WTC11 (cell line): Measurements from ENCODE around the gene BAIAP3. TPM values are rescaled to one million over a fixed set of nuclear protein-coding genes. Genes with fewer than 3 reads are reported as not detected.
A peak's percentile ranks its signal among the peaks of the same experiment; 100 is the strongest.

ENCODE experiments used
- ATAC-seq: fragments of 200-7000 bp; cut with Tn5 transposase; 2 replicates; pipeline ENCODE4 v1.10.0; 2021; ENCODE audit warnings: mild to moderate bottlenecking, moderate library complexity
- CTCF ChIA-PET: fragments of 300-600 bp; sonication (Branson Sonifier 250); formaldehyde crosslinking; loops from one replicate; lab custom pipeline; 2021; ENCODE audit warnings: antibody characterized with exemption; lab: Charles Lee
- POLR2A ChIA-PET: fragments of 350-600 bp; sonication (Branson Sonifier 250); formaldehyde crosslinking; loops from one replicate; lab custom pipeline; 2021; ENCODE audit warnings: antibody characterized with exemption; lab: Charles Lee
- DNase-seq: peaks from one replicate; pipeline ENCODE4 v3.0.0; 2021; ENCODE audit warnings: low spot score
- H3K27ac Mint-ChIP-seq: 2 replicates; pipeline ENCODE4 v1.8.0; 2021; ENCODE audit warnings: mixed read lengths
- H3K27me3 Mint-ChIP-seq: 2 replicates; pipeline ENCODE4 v1.8.0; 2021; ENCODE audit warnings: low read depth, mild to moderate bottlenecking, moderate library complexity, mixed read lengths
- H3K36me3 Mint-ChIP-seq: 2 replicates; pipeline ENCODE4 v1.8.0; 2021; ENCODE audit warnings: mixed read lengths
- H3K4me1 Mint-ChIP-seq: 2 replicates; pipeline ENCODE4 v1.8.0; 2022; ENCODE audit warnings: mixed read lengths
- H3K4me3 Mint-ChIP-seq: 2 replicates; pipeline ENCODE4 v1.8.0; 2021; ENCODE audit warnings: mild to moderate bottlenecking, moderate library complexity, mixed read lengths
- H3K9me3 Mint-ChIP-seq: 2 replicates; pipeline ENCODE4 v1.8.0; 2021; ENCODE audit warnings: mixed read lengths
- ARID4B ChIP-seq: sonication (generic); formaldehyde crosslinking; IDR thresholded peaks from 2 replicates; pipeline ENCODE4 v1.8.0; 2023; ENCODE audit warnings: missing genetic modification reagents, mild to moderate bottlenecking, borderline replicate concordance
- ATF2 ChIP-seq: sonication (generic); formaldehyde crosslinking; IDR thresholded peaks from 2 replicates; pipeline ENCODE4 v1.8.1; 2022; ENCODE audit warnings: low read depth, missing genetic modification reagents, borderline replicate concordance
- ATF3 ChIP-seq: sonication (generic); formaldehyde crosslinking; conservative IDR thresholded peaks from 2 replicates; pipeline ENCODE4 v1.8.1; 2022; ENCODE audit warnings: mild to moderate bottlenecking, missing genetic modification reagents
- CDX4 ChIP-seq: fragments of 250-450 bp; sonication (Bioruptor Pico); IDR thresholded peaks from 2 replicates; pipeline ENCODE4 v1.9.0; 2021; ENCODE audit warnings: moderate library complexity, mild to moderate bottlenecking, inconsistent platforms, borderline replicate concordance
- CREM ChIP-seq: sonication (generic); formaldehyde crosslinking; IDR thresholded peaks from 2 replicates; pipeline ENCODE4 v1.8.1; 2022; ENCODE audit warnings: mild to moderate bottlenecking, missing genetic modification reagents, moderate library complexity
- ETV6 ChIP-seq: sonication (generic); formaldehyde crosslinking; IDR thresholded peaks from 2 replicates; pipeline ENCODE4 v1.8.1; 2022; ENCODE audit warnings: mild to moderate bottlenecking, missing genetic modification reagents
- FOXJ3 ChIP-seq: sonication (generic); formaldehyde crosslinking; IDR thresholded peaks from 2 replicates; pipeline ENCODE4 v1.9.0; 2021; ENCODE audit warnings: missing genetic modification reagents, mild to moderate bottlenecking, borderline replicate concordance
- FOXK1 ChIP-seq: sonication (generic); formaldehyde crosslinking; IDR thresholded peaks from 2 replicates; pipeline ENCODE4 v1.8.0; 2022; ENCODE audit warnings: mild to moderate bottlenecking, moderate library complexity, missing genetic modification reagents
- GRHL2 ChIP-seq: fragments of 250-450 bp; sonication (Bioruptor Pico); IDR thresholded peaks from 2 replicates; pipeline ENCODE4 v1.8.0; 2022; ENCODE audit warnings: mild to moderate bottlenecking, moderate library complexity; ENCODE audit not compliant: insufficient replicate concordance, severe bottlenecking
- HMGA2 ChIP-seq: fragments of 250-450 bp; sonication (Bioruptor Pico); IDR thresholded peaks from 2 replicates; pipeline ENCODE4 v1.4.0; 2021; ENCODE audit warnings: mild to moderate bottlenecking, moderate library complexity
- JUN ChIP-seq: sonication (generic); formaldehyde crosslinking; IDR thresholded peaks from 2 replicates; pipeline ENCODE4 v1.8.0; 2023; ENCODE audit warnings: mild to moderate bottlenecking, missing genetic modification reagents
- MYBL2 ChIP-seq: sonication (generic); formaldehyde crosslinking; IDR thresholded peaks from 2 replicates; pipeline ENCODE4 v1.8.1; 2023; ENCODE audit warnings: mild to moderate bottlenecking, moderate library complexity, missing genetic modification reagents
- NR1H2 ChIP-seq: sonication (generic); formaldehyde crosslinking; IDR thresholded peaks from 2 replicates; pipeline ENCODE4 v1.9.0; 2021; ENCODE audit warnings: mild to moderate bottlenecking, moderate library complexity, missing genetic modification reagents
- NR2C2 ChIP-seq: sonication (generic); formaldehyde crosslinking; IDR thresholded peaks from 2 replicates; pipeline ENCODE4 v1.8.0; 2022; ENCODE audit warnings: mild to moderate bottlenecking, missing genetic modification reagents
- PRRX2 ChIP-seq: fragments of 250-450 bp; sonication (Bioruptor Pico); IDR thresholded peaks from 2 replicates; pipeline ENCODE4 v1.8.0; 2021; ENCODE audit warnings: mild to moderate bottlenecking
- RELA ChIP-seq: sonication (generic); formaldehyde crosslinking; IDR thresholded peaks from 2 replicates; pipeline ENCODE4 v1.8.1; 2022; ENCODE audit warnings: missing genetic modification reagents, mild to moderate bottlenecking, borderline replicate concordance
- STAT6 ChIP-seq: sonication (generic); formaldehyde crosslinking; conservative IDR thresholded peaks from 2 replicates; pipeline ENCODE4 v1.8.1; 2023; ENCODE audit warnings: mild to moderate bottlenecking, low read depth, missing genetic modification reagents, moderate library complexity
- TEAD4 ChIP-seq: sonication (generic); formaldehyde crosslinking; IDR thresholded peaks from 2 replicates; pipeline ENCODE4 v1.8.0; 2022; ENCODE audit warnings: mild to moderate bottlenecking, missing genetic modification reagents
- ZBTB43 ChIP-seq: sonication (generic); formaldehyde crosslinking; IDR thresholded peaks from 2 replicates; pipeline ENCODE4 v1.8.1; 2023; ENCODE audit warnings: mild to moderate bottlenecking, missing genetic modification reagents
- ZNF121 ChIP-seq: sonication (generic); formaldehyde crosslinking; IDR thresholded peaks from 2 replicates; pipeline ENCODE4 v1.8.0; 2023; ENCODE audit warnings: missing genetic modification reagents
- ZNF138 ChIP-seq: sonication (generic); formaldehyde crosslinking; conservative IDR thresholded peaks from 2 replicates; pipeline ENCODE4 v1.8.1; 2022; ENCODE audit warnings: mild to moderate bottlenecking, moderate library complexity, missing genetic modification reagents
- ZNF263 ChIP-seq: sonication (generic); formaldehyde crosslinking; IDR thresholded peaks from 2 replicates; pipeline ENCODE4 v1.8.1; 2022; ENCODE audit warnings: low read depth, mild to moderate bottlenecking, moderate library complexity, missing genetic modification reagents
- total RNA-seq: library from RNA; stranded (reverse); gene quantifications from 3 replicates; pipeline ENCODE4 v1.2.3, GENCODE V29; 2021

Gene BAIAP3
- total RNA-seq, 1 experiment from 2014 or later = 18.8 TPM

GRCh38 chr16:1380195-1380594 is 46.8 kb downstream of the BAIAP3 start:
- TF ChIP-seq ZNF121 (CRISPR knock-in tag) (no peak), JUN (CRISPR knock-in tag) (no peak), HMGA2 (CRISPR knock-in tag) (no peak), ATF2 (no peak), MYBL2 (CRISPR knock-in tag) (no peak), ZNF138 (CRISPR knock-in tag) (no peak), RELA (CRISPR knock-in tag) (no peak), ETV6 (CRISPR knock-in tag) (no peak), FOXK1 (no peak), NR2C2 (CRISPR knock-in tag) (no peak), CDX4 (CRISPR knock-in tag) (no peak), ATF3 (CRISPR knock-in tag) (no peak)
- Mint-ChIP-seq H3K4me1 (peaks cover 18% of the 10 kb centered on the region), H3K27me3 (no peaks in the 10 kb centered on the region), H3K36me3 (peaks cover 2% of the 10 kb centered on the region; the same call in 1 of the 2 replicates), H3K4me3 (peak overlapping the region; percentile 85), H3K9me3 (no peaks in the 10 kb centered on the region), H3K27ac (peak overlapping the region; percentile 90; the same call in 1 of the 2 replicates)
- ChIA-PET POLR2A (interaction anchor here (1.4 kb wide), 2 partner anchors 27 to 37 kb away, joined by 3 to 12 read pairs; no protein-coding TSS in a partner anchor), CTCF (interaction anchor here (0.5 to 3.1 kb wide), 14 partner anchors 9 to 659 kb away, joined by 3 to 31 read pairs (median 4); partner anchors contain the start of genes MAPK8IP3 and NPW)
- peak; percentile 2; the same call in 1 of the 2 replicates for ATAC-seq
- DNase-seq = no peak

GRCh38 chr16:1381612-1382406 is 48.4 kb downstream of the BAIAP3 start:
- ATAC-seq (no peak), DNase-seq (no peak)
- H3K27me3 Mint-ChIP-seq = no peaks in the 10 kb centered on the region
- ChIA-PET POLR2A (no interaction called here), CTCF (no interaction called here)
- no peak overlapping the region for H3K4me3 Mint-ChIP-seq
- no peak overlapping the region for H3K27ac Mint-ChIP-seq
- peaks cover 18% of the 10 kb centered on the region for H3K4me1 Mint-ChIP-seq
- H3K36me3 Mint-ChIP-seq = no peaks in the 10 kb centered on the region
- TF ChIP-seq TEAD4 (CRISPR knock-in tag) = no peak
- no peak for TF ChIP-seq FOXJ3 (CRISPR knock-in tag)
- TF ChIP-seq NR1H2 (CRISPR knock-in tag) = no peak
- no peak for TF ChIP-seq CREM (CRISPR knock-in tag)
- no peak for TF ChIP-seq ZNF138 (CRISPR knock-in tag)
- TF ChIP-seq PRRX2 (CRISPR knock-in tag) = no peak
- no peak for TF ChIP-seq ARID4B (CRISPR knock-in tag)
- TF ChIP-seq GRHL2 (CRISPR knock-in tag) = no peak
- TF ChIP-seq ZBTB43 (CRISPR knock-in tag) = no peak
- no peak for TF ChIP-seq STAT6 (CRISPR knock-in tag)
- TF ChIP-seq RELA (CRISPR knock-in tag) = no peak
- TF ChIP-seq ZNF263 (CRISPR knock-in tag) = no peak
- no peaks in the 10 kb centered on the region for H3K9me3 Mint-ChIP-seq
